Activated naive CD4-positive, alpha-beta T cell treated with Interleukin-2 at 50 U/mL for 16 hours (primary cell): ENCODE results near the gene NHLH1.
A peak's percentile ranks its signal among the peaks of the same experiment; 100 is the strongest.

Experiments used
- DNase-seq: peaks from one replicate; pipeline ENCODE4 v3.0.0-alpha.2; 2020

NHLH1 gene

GRCh38 chr1:160366731-160367515, at the start of gene NHLH1:
Gene NHLH1, plus strand, starts transcription at chr1:160367071. Its CDS starts 3,661 bp downstream, at chr1:160370732.
- DNase-seq, result no peak

- no peak for DNase-seq
Observed at GRCh38 chr1:160322831-160323230, 44.0 kb upstream of the NHLH1 start.

- no peak for DNase-seq
Observed at GRCh38 chr1:160325252-160325651, 41.6 kb upstream of the NHLH1 start.

GRCh38 chr1:160326418-160326817, 40.5 kb upstream of the NHLH1 start:
- DNase-seq, result no peak

- DNase-seq, result no peak
Observed at GRCh38 chr1:160328184-160328583, 38.7 kb upstream of the NHLH1 start.

- DNase-seq, result no peak
Observed at GRCh38 chr1:160330119-160330518, 36.8 kb upstream of the NHLH1 start.

GRCh38 chr1:160332516-160332915, 34.4 kb upstream of the NHLH1 start:
- no peak for DNase-seq

GRCh38 chr1:160338580-160338979, 28.3 kb upstream of the NHLH1 start:
- DNase-seq, result no peak

GRCh38 chr1:160340146-160340545, 26.7 kb upstream of the NHLH1 start:
- DNase-seq, result no peak

GRCh38 chr1:160340866-160341265, 26.0 kb upstream of the NHLH1 start:
- no peak for DNase-seq

GRCh38 chr1:160342526-160342925, 24.3 kb upstream of the NHLH1 start:
- DNase-seq, result no peak

GRCh38 chr1:160342953-160343869, 23.7 kb upstream of the NHLH1 start, which contains the start of the genes COPA and NCSTN:
Gene COPA, minus strand, starts transcription at chr1:160343250. Its CDS starts 80 bp downstream, at chr1:160343170.
Gene NCSTN, plus strand, starts transcription at chr1:160343383. Its CDS starts 14 bp downstream, at chr1:160343397.
- peak; percentile 90 for DNase-seq

GRCh38 chr1:160344241-160344640, 22.6 kb upstream of the NHLH1 start:
- DNase-seq, result no peak

- no peak for DNase-seq
Observed at GRCh38 chr1:160344936-160345335, 21.9 kb upstream of the NHLH1 start.

- no peak for DNase-seq
Observed at GRCh38 chr1:160346463-160346862, 20.4 kb upstream of the NHLH1 start.

- no peak for DNase-seq
Observed at GRCh38 chr1:160346958-160347357, 19.9 kb upstream of the NHLH1 start.

- DNase-seq, result no peak
Observed at GRCh38 chr1:160351629-160352028, 15.2 kb upstream of the NHLH1 start.

- DNase-seq, result no peak
Observed at GRCh38 chr1:160352555-160352954, 14.3 kb upstream of the NHLH1 start.

GRCh38 chr1:160353223-160353622, 13.6 kb upstream of the NHLH1 start:
- no peak for DNase-seq

- DNase-seq, result no peak
Observed at GRCh38 chr1:160354388-160354985, 12.4 kb upstream of the NHLH1 start.

GRCh38 chr1:160357286-160358002, 9.4 kb upstream of the NHLH1 start:
- no peak for DNase-seq

- DNase-seq, result no peak
Observed at GRCh38 chr1:160358073-160358472, 8.8 kb upstream of the NHLH1 start.
